Activated T-cell treated with anti-CD3 and anti-CD28 coated beads for 4 hours (primary cell): Measurements from ENCODE around the gene AGAP3.
"Not testable (repeated sequence)": the region's sequence is repeated elsewhere in the genome, so short reads cannot be mapped to it uniquely, and the experiment has no call there.

Source experiments
- DNase-seq: peaks from one replicate; pipeline ENCODE4 v3.0.0-alpha.2; 2020

AGAP3 gene

DNA sequence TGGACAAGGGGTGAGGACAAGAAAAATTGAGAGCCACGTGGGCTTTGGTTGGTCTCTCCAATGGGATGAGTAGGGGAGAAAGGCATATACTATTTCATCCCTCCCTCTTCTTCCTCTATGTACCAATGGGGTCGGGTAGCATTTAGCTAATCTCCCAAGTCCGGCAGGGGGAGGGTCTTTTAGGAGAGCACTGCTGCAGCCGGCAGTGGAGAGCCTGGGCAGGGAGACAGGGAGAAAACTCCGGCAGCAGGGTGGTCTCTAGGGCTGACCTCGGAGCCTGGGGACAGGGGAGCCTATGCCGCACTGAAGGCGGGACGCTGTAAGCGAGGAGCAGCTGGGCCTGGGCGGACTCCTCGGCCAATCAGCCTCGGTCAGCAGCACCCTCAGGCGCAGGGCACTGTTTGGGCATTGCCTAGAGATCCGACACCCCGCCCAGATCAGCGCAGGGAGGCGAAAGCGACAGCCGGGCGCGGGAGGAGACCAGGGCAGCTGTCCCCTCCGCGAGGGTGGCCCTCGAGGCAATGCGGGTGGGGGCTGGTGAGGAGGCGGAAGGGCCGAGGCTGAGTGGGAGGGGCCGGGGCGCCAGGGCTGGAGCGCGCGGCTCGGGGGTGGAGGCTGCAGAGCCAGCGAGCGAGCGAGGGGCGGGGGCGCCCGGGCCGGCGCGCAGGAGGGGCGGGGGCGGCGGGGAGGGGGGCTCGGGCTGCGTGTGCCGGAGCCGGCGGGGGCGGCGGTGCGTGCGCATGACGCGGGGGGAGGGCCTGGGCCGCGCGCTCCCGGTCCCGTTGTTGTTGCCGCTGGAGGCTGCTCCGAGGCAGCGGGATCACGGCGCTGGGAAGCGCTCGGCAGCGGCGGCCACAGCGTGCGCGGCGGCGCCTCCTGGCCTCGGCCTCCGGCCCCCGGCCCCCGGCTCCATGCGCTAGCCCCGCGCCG is at the start of gene AGAP3:
AGAP3 (plus strand) TSS at position 785 of the 930 bp plus-strand sequence. CDS start 267 bp downstream, outside the sequence.
- DNase-seq = peak; percentile 59

DNA sequence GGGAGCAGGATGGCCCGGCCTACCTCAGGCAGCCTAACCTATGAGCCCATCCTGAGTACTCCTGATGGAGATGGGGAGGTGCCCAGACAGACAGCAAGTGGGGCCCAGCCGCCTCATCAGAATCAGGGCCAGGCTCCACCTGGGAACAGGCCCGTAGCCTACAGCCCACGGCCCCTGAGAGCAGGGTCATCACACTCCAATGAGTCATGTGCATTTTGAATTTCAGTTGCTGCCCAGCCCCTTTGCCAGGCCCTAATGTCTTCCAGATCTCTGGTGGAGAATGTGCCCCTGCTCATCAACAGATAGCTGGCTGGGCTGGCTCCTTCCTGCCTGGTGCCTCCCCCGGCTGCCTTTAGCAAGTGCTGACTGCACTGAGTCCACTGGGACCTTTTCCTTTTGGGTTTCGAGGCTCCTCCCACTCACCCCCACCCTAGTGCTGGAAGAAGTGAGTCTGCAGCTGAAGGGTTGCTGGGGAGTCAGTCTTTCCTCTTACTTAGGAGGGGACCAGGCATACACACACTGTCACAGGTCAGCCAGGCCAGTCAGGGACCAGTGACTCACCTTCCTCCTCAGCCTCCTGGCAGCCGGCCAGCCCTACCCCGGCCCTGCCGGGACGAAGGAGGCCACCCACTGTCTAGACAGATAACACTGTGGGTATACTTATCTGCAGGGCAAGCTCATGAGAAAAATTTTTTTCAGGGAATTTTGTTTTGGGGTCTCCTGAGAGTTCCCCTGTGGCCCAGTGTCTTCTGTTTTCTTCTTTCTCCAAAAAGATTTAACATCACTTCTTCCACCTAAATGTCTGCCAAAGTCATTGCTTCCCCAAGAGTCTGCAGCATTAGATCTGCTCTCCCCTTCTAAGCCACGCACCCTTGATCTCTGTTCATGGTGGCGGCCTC is 47.1 kb upstream of the AGAP3 start:
- peak; percentile 60 for DNase-seq

DNA sequence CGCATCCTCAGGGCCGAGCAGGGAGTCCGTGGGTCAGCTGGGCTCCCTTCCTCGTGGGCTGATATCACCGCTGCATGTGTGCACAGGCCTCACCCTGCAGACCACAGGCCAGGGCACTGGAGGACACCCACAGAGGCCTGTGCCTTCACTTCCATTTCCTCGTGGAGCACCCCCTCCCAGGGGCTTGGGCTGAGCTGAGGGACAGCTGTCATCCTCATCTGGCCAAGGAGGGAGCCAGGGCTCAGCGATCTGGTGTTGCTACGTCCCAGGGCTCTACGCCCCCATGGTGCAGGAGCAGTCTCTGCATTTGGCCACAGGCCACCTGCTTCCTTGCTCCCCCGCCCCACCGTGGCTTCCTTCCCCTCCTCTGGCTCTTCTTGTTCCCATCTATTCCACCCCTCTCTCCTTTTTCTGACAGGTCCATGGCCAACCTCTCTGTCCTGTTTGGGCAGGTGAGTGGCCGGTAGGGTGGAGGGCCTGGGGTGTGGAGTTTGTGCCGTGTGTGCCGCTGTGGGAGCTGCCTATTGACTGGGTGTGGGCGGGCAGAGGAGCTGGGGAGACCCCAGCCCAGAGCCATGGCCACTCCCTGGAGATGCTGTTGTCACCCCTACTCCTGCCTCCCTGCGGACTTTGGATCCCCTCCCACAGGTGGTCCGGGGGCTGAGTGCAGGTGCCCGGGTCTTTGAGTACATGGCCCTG is 46.3 kb upstream of the AGAP3 start:
- no peak for DNase-seq

DNA sequence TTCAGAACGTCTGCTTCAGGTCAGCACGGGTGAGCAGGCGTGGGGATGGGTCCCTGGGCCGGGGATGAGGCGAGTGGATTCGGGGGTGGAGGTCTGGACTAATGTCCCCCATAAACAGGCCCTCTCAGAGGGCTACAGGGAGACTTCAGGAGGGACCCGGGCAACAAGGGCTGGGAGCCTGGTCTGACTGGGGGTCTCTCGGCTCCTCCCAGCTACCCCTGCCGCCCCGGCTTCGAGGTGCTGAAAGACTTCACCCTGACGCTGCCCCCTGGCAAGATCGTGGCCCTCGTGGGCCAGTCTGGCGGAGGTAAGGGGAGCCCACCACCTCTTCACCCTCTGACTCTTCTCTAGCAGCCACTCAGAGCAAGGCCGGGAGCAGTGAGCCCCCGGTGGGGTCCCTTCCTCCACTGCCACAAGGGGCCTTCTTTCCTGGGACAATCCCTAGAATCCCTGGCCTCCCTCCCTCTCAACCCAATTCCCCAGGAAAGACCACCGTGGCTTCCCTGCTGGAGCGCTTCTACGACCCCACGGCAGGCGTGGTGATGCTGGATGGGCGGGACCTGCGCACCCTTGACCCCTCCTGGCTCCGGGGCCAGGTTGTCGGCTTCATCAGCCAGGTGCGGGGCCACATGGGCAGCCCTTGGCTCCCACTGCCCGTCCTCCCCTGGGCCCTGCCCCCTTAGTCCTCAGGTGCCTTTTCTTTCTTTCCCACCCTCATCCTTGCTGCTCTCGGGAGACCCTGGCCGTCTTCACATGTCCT is 45.5 kb upstream of the AGAP3 start:
- no peak for DNase-seq

DNA sequence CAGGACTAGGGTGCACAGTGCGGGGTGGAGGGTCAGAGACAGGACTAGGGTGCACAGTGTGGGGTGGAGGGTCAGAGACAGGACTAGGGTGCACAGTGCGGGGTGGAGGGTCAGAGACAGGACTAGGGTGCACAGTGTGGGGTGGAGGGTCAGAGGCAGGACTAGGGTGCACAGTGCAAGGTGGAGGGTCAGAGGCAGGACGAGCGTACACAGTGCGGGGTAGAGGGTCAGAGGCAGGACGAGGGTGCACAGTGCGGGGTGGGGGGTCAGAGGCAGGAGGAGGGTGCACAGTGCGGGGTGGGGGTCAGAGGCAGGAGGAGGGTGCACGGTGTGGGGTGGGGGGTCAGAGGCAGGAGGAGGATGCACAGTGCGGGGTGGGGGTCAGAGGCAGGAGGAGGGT is 42.8 kb upstream of the AGAP3 start:
- not testable (repeated sequence) for DNase-seq

DNA sequence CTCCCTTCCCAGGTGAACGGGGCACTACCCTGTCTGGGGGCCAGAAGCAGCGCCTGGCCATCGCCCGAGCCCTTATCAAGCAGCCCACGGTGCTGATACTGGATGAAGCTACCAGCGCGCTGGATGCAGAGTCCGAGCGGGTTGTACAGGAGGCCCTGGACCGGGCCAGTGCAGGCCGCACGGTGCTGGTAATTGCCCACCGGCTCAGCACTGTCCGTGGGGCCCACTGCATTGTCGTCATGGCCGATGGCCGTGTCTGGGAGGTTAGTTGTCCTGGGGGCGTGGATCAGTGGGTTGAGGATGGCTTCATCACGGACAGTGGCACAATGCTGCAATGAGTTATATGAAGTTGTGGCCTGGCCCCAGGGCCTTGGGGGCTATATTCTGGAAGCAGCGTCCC is 42.3 kb upstream of the AGAP3 start:
- no peak for DNase-seq

DNA sequence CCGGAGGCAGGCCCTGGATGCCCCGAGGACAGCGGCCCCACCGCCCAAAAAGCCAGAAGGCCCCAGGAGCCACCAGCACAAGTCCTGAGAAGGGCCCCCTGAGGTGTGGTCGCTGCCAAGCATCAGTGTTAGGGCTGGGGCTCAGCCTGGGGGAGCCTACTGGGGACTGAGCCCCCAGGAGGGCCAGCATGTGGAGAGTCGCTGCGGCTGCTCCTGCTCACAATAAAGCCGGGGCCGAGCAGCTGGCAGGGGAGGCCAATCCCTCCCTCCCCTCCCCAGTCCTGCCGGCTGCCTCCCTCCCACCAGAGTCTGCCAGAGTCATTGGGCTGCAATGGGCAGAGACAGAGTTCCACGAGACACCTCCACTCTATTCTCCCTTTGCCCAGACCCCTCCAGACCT is 41.0 kb upstream of the AGAP3 start:
- no peak for DNase-seq

DNA sequence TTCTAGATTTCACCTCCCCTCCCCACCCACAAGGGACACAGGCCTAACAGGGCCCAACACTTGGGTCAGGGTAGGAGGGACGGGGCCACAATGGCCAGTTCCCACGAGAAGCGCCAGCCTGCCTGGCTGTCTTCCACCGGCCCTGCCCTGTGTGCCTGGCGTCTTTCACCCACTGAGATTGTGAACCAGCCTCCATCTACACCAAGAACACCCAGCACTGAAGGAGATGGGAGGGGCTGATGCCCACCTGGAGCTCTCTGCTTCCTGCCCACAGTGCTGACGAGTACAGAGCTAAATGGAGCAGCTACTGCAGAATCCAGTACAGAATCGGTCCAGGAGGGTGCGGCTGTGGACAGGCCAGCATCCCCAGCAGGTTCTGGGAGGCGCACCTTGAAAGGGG is 40.3 kb upstream of the AGAP3 start:
- DNase-seq = no peak

DNA sequence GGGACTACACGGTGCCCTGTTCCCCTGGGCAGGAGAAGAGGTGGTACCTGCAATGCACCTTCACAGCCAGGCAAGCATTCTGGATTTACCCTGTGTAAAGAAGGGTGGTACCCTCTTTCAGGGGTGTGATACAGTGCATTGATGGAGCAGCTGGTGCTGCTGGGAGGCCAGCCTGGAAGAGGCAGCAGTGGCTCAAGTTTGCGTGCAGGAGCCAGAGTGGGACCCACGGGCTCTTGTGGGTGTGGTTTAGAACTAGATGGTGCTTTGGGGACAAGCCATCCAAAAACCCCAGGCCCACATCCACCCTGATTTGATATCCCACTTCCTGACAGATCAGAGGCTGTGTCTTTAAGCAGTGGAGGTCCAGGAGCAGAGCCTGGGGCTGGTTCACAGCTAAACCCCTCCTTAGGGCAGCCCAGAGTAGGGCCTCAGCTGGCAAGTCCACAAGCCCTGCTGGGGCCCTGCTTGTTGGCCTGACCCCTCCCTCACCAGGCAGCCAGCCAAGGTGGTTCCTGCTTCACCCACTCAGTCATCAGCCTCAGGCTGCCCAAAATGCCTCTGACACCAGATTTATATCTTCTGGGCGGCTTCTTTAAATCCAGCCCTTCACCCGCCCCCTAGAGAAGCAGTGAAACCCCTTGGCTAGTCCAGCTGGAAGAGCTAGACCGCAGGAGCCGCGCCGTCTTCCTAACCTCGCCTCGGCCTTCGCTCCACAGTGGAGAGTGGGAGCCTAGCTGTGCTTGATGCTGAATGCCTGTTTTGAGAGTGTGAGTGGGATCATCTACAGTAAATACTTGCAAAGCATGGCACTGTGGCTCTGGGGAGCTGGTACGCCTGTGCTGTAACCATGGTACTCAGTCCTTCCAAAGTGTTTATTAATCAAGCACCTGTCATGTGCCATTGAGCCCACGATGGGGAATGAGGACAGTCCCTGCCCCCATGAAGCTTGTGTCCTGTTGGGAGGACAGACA is 39.4 kb upstream of the AGAP3 start:
- no peak for DNase-seq

DNA sequence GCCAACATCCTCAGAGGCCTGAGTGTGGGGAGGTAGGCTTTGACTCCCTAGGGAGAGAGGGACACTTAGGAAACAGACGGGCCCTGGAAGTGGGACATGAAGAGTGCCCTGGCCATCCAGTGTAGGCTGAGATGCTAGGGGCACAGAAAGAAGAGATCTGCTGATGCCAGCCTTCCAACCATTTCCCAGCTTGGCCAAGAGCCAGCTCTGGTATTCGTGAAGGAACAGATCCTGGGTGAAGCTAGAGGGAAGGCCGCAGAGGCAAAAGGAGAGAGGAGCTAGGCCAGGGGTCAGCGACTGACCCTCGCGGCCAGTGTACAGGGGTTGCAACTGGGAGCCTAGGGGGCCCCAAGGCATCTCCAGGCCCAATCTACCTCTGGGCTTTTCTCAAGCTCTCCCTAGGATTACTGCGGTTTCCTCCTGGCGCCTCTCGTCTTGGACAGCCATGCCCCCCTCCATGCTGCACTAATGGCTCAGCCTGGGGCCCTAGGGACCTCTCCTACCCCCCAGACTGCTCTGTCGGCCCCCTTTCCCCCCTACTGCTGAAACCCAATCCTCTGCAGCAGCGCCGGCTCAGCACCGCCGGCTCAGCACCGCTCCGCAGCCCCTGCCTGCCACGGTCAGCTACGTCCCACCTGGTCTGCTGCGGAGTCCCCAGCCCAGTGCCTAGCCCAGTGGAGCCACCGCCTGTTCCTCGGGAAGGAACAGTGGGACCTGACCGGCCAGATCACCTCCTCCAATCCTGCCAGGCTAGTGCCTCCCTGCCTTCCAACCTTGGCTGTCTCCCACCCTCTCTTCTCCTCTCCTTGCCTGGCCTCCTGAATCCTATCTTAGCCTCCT is 38.1 kb upstream of the AGAP3 start, which contains the start of gene ASIC3:
ASIC3 (plus strand) TSS at position 556 of the 840 bp plus-strand sequence. CDS start 355 bp downstream, outside the sequence.
- no peak for DNase-seq

DNA sequence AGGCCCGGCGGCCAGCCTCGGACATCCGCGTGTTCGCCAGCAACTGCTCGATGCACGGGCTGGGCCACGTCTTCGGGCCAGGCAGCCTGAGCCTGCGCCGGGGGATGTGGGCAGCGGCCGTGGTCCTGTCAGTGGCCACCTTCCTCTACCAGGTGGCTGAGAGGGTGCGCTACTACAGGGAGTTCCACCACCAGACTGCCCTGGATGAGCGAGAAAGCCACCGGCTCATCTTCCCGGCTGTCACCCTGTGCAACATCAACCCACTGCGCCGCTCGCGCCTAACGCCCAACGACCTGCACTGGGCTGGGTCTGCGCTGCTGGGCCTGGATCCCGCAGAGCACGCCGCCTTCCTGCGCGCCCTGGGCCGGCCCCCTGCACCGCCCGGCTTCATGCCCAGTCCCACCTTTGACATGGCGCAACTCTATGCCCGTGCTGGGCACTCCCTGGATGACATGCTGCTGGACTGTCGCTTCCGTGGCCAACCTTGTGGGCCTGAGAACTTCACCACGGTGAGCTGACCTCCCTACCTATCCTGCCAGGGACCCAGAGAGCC is 37.3 kb upstream of the AGAP3 start:
- DNase-seq = no peak

DNA sequence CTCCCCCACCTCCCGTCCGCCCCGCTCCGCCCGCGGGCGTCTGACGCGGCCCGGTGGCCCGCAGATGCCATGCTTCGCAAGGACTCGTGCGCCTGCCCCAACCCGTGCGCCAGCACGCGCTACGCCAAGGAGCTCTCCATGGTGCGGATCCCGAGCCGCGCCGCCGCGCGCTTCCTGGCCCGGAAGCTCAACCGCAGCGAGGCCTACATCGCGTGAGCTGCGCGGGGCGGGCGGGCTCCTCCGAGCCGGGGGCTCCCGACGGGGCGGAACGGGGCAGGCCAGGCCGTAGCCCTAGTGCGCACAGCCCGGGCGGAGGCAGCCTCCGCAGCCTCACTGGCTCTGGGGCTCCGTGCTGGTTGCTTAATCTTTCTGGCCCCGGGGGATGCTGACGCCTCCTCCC is 35.2 kb upstream of the AGAP3 start:
- DNase-seq = peak; percentile 15

DNA sequence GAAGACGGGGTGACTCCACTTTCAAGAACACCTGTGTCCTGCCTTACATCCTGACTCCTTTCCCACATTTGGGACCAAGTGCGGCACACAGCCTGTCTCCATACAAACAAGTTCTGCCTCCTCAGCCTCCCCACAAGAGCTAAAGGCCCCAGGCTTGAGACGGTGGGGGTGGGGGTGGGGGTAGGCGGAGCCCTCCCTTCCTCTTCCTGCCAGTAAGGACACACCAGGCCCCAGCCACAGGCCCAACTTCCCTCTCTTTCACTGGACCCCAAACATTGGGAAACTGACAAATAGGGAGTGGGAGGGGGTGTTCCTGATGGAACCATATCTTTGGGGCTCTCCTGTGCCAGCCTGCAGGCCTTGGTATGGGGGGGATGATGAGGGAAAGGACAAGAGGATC is 33.2 kb upstream of the AGAP3 start:
- DNase-seq = no peak

DNA sequence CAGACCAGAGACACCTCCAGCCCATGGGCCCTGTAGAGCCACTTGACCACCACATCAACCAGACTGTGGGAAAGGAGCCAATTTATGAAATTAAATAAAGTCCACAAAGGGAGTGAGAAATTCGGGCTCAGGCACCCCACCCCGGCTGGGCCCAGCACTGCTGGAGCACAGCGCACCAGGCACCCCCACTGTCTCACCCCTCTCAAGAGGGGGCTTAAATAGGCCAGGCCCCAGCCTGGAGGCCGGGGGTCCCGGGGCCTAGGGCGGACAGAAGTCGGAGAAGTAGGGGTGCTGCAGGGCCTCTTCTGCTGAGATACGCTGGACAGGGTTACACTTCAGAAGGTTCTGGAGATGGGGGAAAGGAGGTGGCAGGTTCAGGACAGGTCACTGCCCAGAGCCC is 32.5 kb upstream of the AGAP3 start:
- DNase-seq = no peak

DNA sequence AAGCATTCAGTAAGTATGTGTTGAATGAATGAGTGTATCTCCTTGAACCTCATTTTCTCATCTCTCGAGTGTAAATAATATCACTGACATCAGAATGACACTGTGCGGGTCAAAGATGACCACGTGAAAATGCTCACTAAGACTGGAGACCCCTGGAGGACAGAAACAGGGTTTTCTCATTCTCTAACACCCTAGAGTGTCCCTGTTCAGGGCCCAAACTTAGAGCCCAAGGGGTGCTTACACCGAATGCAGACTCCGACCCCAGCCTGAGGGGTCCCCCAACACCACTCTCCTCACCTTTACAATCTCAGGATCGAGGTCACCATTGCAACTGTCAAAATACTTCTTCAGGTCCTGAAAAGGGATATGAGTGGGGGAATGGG is 30.0 kb upstream of the AGAP3 start:
- no peak for DNase-seq

DNA sequence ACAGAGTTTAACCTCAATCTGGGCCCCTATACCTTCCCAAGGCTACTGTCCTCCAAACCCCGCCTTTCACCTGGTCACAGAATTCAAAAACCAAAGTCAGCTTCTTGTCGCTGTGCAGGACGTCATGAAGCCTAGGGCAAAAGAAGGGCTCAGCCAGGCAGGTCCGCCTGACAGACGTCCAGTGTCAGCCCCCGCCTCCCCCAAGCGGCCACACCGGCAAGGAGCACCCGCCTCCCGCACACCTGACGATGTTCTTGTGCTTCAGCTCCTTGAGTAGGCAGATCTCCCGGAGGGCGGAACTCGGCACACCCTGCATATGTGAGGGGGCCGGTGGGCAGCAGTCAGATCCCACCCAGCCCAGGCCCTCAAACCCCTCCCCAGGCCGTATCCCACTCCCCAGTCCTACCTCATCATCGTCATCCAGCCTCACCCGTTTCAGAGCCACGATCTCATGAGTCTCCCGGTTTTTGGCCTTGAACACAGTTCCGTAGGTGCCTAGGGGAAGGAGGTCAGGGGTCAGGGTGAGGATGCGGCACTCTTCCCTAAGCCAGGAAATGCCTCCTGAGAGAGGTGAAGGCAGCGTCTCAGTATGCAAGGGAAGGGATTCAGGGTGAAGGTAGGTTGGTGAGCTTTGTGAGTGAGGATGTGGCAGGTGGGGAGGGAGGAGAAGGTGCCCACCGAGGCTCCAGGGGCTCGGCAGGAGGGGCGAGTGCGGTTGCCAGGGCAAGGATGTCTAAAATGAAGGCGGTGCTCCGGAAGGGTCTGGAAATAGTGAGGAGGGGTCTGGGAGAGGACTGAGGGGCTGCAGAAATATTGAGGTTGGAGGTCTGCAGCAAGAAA is 29.4 kb upstream of the AGAP3 start:
- no peak for DNase-seq

DNA sequence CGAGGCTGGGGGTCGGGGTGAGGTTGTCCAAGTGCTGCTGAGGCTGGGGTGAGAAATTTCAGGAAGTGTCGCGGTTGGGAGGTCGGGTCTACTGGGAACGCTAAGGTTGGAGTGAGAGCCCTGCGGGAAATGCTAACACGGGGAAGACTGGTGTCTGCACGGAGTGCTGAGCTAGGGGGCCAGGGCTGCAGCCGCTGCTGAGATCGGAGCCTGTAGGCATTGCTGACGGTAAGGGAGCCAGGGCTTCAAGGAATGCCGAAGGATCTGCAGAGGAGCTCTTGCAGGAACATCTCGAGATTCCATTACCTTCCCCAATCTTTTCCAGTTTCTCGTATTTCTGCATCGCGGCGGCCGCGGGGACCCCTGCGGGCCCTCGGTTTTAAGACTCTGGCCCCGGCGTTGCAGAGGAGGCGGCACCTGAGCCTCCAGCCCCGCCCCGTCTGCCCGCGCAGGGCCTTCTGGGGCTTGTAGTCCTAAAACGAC is 28.7 kb upstream of the AGAP3 start, which contains the start of gene CDK5:
CDK5 (minus strand) TSS at position 392 of the 483 bp plus-strand sequence; CDS start at position 343, 49 bp downstream.
- DNase-seq = no peak
